Measurements from ENCODE around the gene ZFAND3.

ZFAND3 gene

GRCh38 chr6:37787216-37787615, 32.3 kb upstream of the ZFAND3 start:
- TF ChIP-seq GATA3 (IDR thresholded peaks at IDR 0.05; ENCODE audit: low read depth, low read length) (no peak), GATA2 (IDR thresholded peaks at IDR 0.05; ENCODE audit: low read depth, low read length) (no peak)

- TF ChIP-seq GATA2 (IDR thresholded peaks at IDR 0.05; ENCODE audit: low read depth, low read length) (no peak), GATA3 (IDR thresholded peaks at IDR 0.05; ENCODE audit: low read depth, low read length) (no peak)
Measured at GRCh38 chr6:37788259-37788658, 31.3 kb upstream of the ZFAND3 start.

- TF ChIP-seq GATA2 (IDR thresholded peaks at IDR 0.05; ENCODE audit: low read depth, low read length) (no peak), GATA3 (IDR thresholded peaks at IDR 0.05; ENCODE audit: low read depth, low read length) (no peak)
Measured at GRCh38 chr6:37791156-37791919, 28.2 kb upstream of the ZFAND3 start.

- no peak for TF ChIP-seq GATA3 (IDR thresholded peaks at IDR 0.05; ENCODE audit: low read depth, low read length)
- no peak for TF ChIP-seq GATA2 (IDR thresholded peaks at IDR 0.05; ENCODE audit: low read depth, low read length)
Measured at GRCh38 chr6:37792457-37793033, 27.0 kb upstream of the ZFAND3 start.

GRCh38 chr6:37793067-37793466, 26.5 kb upstream of the ZFAND3 start:
- TF ChIP-seq GATA2 (IDR thresholded peaks at IDR 0.05; ENCODE audit: low read depth, low read length) (no peak), GATA3 (IDR thresholded peaks at IDR 0.05; ENCODE audit: low read depth, low read length) (no peak)

GRCh38 chr6:37794825-37795224, 24.7 kb upstream of the ZFAND3 start:
- TF ChIP-seq GATA2 (IDR thresholded peaks at IDR 0.05; ENCODE audit: low read depth, low read length): no peak
- TF ChIP-seq GATA3 (IDR thresholded peaks at IDR 0.05; ENCODE audit: low read depth, low read length): no peak

- TF ChIP-seq GATA2 (IDR thresholded peaks at IDR 0.05; ENCODE audit: low read depth, low read length) (no peak), GATA3 (IDR thresholded peaks at IDR 0.05; ENCODE audit: low read depth, low read length) (no peak)
Measured at GRCh38 chr6:37798436-37799262, 20.9 kb upstream of the ZFAND3 start.

- TF ChIP-seq GATA3 (IDR thresholded peaks at IDR 0.05; ENCODE audit: low read depth, low read length): no peak
- TF ChIP-seq GATA2 (IDR thresholded peaks at IDR 0.05; ENCODE audit: low read depth, low read length): no peak
Measured at GRCh38 chr6:37799263-37799644, 20.3 kb upstream of the ZFAND3 start.

GRCh38 chr6:37800703-37801604, 18.6 kb upstream of the ZFAND3 start:
- no peak for TF ChIP-seq GATA2 (IDR thresholded peaks at IDR 0.05; ENCODE audit: low read depth, low read length)
- no peak for TF ChIP-seq GATA3 (IDR thresholded peaks at IDR 0.05; ENCODE audit: low read depth, low read length)

- TF ChIP-seq GATA3 (IDR thresholded peaks at IDR 0.05; ENCODE audit: low read depth, low read length) (no peak), GATA2 (IDR thresholded peaks at IDR 0.05; ENCODE audit: low read depth, low read length) (no peak)
Measured at GRCh38 chr6:37801605-37801940, 18.0 kb upstream of the ZFAND3 start.

- no peak for TF ChIP-seq GATA3 (IDR thresholded peaks at IDR 0.05; ENCODE audit: low read depth, low read length)
- TF ChIP-seq GATA2 (IDR thresholded peaks at IDR 0.05; ENCODE audit: low read depth, low read length): no peak
Measured at GRCh38 chr6:37802810-37803209, 16.7 kb upstream of the ZFAND3 start.

GRCh38 chr6:37804586-37804985, 14.9 kb upstream of the ZFAND3 start:
- TF ChIP-seq GATA2 (IDR thresholded peaks at IDR 0.05; ENCODE audit: low read depth, low read length): no peak
- TF ChIP-seq GATA3 (IDR thresholded peaks at IDR 0.05; ENCODE audit: low read depth, low read length): no peak

- TF ChIP-seq GATA2 (IDR thresholded peaks at IDR 0.05; ENCODE audit: low read depth, low read length) (no peak), GATA3 (IDR thresholded peaks at IDR 0.05; ENCODE audit: low read depth, low read length) (no peak)
Measured at GRCh38 chr6:37806213-37806612, 13.3 kb upstream of the ZFAND3 start.

- TF ChIP-seq GATA2 (IDR thresholded peaks at IDR 0.05; ENCODE audit: low read depth, low read length): no peak
- TF ChIP-seq GATA3 (IDR thresholded peaks at IDR 0.05; ENCODE audit: low read depth, low read length): no peak
Measured at GRCh38 chr6:37807656-37808055, 11.9 kb upstream of the ZFAND3 start.
